ENCODE results near the gene HJURP. TPM values are rescaled to one million over a fixed set of nuclear protein-coding genes. Genes with fewer than 3 reads are reported as not detected.

The HJURP gene
- total RNA-seq, 1 experiment from 2014 or later, result 49.7 TPM

DNA sequence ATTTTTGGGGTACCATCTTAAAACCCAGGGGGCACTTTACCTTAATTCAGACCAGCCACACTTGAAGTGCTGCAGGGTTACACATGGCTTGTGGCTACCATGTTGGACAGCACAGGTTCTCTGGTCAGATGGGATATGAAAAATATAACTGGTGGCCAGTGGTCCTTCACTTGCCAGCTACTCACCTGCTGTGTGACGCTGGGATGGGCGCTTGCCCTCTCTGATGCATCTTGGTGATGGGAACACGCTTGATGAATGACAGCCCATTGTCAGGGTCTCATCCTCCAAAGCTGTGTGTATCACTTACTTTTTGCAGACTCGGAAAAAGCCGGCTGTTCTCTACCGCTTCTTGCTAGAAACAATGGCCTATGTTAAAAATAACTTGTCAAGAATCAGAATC, 22.5 kb downstream of the HJURP start:
- H3K9me3 Mint-ChIP-seq, result 0 out of 5 replicates have a peak, but pooled peaks cover 0 to under 1% of the 10 kb centered on the region in 2 experiments
- no peak overlapping the region for H3K4me3 Mint-ChIP-seq
- no peaks in the 10 kb centered on the region for H3K27me3 ChIP-seq (ENCODE audit: insufficient read depth, low read length)
- no peaks in the 10 kb centered on the region for H3K4me1 ChIP-seq (ENCODE audit: insufficient read depth, low read length)
- no peak overlapping the region for H3K18ac ChIP-seq (ENCODE audit: insufficient read length, low read depth, low read length)
- no peak for DNase-seq
- no peak overlapping the region for H3K4ac ChIP-seq (ENCODE audit: low read depth, low read length)
- H3K14ac ChIP-seq (ENCODE audit: insufficient read depth, low read length), result no peak overlapping the region
- no peaks in the 10 kb centered on the region for H3K79me2 ChIP-seq (ENCODE audit: insufficient read depth, low read length)
- H3K79me1 ChIP-seq (ENCODE audit: insufficient read depth, low read depth, low read length, poor library complexity, severe bottlenecking), result no peaks in the 10 kb centered on the region
- no peak overlapping the region for H4K91ac ChIP-seq (ENCODE audit: insufficient read length, low read depth, low read length)
- H3K27ac ChIP-seq (ENCODE audit: insufficient read length, low read depth, low read length), result no peak overlapping the region
- no CpG with 5 or more reads among the region's 6 CpGs for WGBS (ENCODE audit: extremely low coverage, insufficient read length, low lambda C conversion rate)
- TF ChIP-seq, protein P1, sequence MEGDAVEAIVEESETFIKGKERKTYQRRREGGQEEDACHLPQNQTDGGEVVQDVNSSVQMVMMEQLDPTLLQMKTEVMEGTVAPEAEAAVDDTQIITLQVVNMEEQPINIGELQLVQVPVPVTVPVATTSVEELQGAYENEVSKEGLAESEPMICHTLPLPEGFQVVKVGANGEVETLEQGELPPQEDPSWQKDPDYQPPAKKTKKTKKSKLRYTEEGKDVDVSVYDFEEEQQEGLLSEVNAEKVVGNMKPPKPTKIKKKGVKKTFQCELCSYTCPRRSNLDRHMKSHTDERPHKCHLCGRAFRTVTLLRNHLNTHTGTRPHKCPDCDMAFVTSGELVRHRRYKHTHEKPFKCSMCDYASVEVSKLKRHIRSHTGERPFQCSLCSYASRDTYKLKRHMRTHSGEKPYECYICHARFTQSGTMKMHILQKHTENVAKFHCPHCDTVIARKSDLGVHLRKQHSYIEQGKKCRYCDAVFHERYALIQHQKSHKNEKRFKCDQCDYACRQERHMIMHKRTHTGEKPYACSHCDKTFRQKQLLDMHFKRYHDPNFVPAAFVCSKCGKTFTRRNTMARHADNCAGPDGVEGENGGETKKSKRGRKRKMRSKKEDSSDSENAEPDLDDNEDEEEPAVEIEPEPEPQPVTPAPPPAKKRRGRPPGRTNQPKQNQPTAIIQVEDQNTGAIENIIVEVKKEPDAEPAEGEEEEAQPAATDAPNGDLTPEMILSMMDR (conservative IDR thresholded peaks at IDR 0.05), result no peak
- H3K56ac ChIP-seq (ENCODE audit: insufficient read length, low read depth, low read length), result no peak overlapping the region
- H2BK20ac ChIP-seq (ENCODE audit: low read depth, low read length, poor library complexity, severe bottlenecking), result no peak overlapping the region
- H2AFZ ChIP-seq (ENCODE audit: low read length), result no peak overlapping the region
- no peak overlapping the region for H3K9ac ChIP-seq (ENCODE audit: extremely low read depth, insufficient read length, low read length)
- H2AK5ac ChIP-seq (ENCODE audit: insufficient read length, low read length), result no peak overlapping the region
- H3K4me1 Mint-ChIP-seq, result peaks cover 6 to 9% of the 10 kb centered on the region in 2 experiments
- no peak overlapping the region for H2BK5ac ChIP-seq (ENCODE audit: insufficient read length, low read length)
- no peak overlapping the region for H4K8ac ChIP-seq (replicated peaks; ENCODE audit: insufficient read length, low read depth, low read length)
- no peaks in the 10 kb centered on the region for H3K9me3 ChIP-seq (ENCODE audit: control insufficient read depth, low read depth, low read length)
- H3K23ac ChIP-seq (ENCODE audit: insufficient read length, low read depth, low read length), result no peak overlapping the region
- peaks cover 4% of the 10 kb centered on the region for H4K20me1 ChIP-seq (ENCODE audit: control insufficient read depth, insufficient read depth, insufficient read length)
- H3K23me2 ChIP-seq (ENCODE audit: insufficient read length, low read depth, low read length, poor library complexity, severe bottlenecking), result no peaks in the 10 kb centered on the region
- H4K5ac ChIP-seq (ENCODE audit: insufficient read length, low read depth, low read length), result no peak overlapping the region
- H2BK12ac ChIP-seq (ENCODE audit: insufficient read length, low read depth, low read length), result no peak overlapping the region
- no peak overlapping the region for H3K4me2 ChIP-seq (ENCODE audit: insufficient read depth, insufficient read length, low read length)
- no peak overlapping the region for H3T11ph ChIP-seq (ENCODE audit: low read length)
- no peak overlapping the region for H2BK15ac ChIP-seq (ENCODE audit: low read depth, low read length)
- peaks cover 16 to 29% (median 26%) of the 10 kb centered on the region in 3 experiments for H3K36me3 Mint-ChIP-seq (ENCODE audit: insufficient read depth in 1 of 3, low read depth in 3 of 3)
- no peak overlapping the region for H2BK120ac ChIP-seq (ENCODE audit: low read depth, low read length, poor library complexity, severe bottlenecking)
- no peak overlapping the region for H3K27ac Mint-ChIP-seq
- H3K27me3 Mint-ChIP-seq (ENCODE audit: low read depth), result peaks cover 3% of the 10 kb centered on the region; the same call in 1 of the 2 replicates

All from H9 (cell line).